Retinal pigment epithelial cell (primary cell): ENCODE measurements around the gene VEGFA.

Source experiments
- DNase-seq: peaks from one replicate; pipeline ENCODE4 v3.0.0-alpha.2; 2010; ENCODE audit warnings: low read depth
- H3K4me3 ChIP-seq: 2 replicates; pipeline ENCODE4 v1.5.1; 2011; ENCODE audit warnings: mild to moderate bottlenecking, low read length, control low read depth, moderate library complexity
- CTCF ChIP-seq: conservative IDR thresholded peaks from 2 replicates; pipeline ENCODE4 v1.5.1; 2011; ENCODE audit warnings: low read depth, low read length, control low read depth, inconsistent platforms

Gene VEGFA

DNA sequence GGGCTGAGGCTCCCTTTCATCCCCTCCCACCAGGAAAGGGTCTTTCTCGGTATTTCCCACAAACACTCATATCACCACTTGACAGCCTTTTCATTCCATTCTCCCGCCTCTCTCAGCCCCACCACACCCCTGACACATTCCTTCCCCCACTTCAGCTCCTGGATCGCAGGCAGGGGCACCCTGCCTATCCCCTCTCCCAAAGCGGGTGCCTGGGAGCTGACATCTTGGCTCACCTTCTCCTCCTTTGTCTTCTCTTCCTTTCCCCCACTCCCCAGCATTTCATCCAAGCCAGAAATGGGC is 10.2 kb upstream of the VEGFA start:
- TF ChIP-seq CTCF = no peak
- DNase-seq = no peak
- H3K4me3 ChIP-seq = no peak overlapping the region

DNA sequence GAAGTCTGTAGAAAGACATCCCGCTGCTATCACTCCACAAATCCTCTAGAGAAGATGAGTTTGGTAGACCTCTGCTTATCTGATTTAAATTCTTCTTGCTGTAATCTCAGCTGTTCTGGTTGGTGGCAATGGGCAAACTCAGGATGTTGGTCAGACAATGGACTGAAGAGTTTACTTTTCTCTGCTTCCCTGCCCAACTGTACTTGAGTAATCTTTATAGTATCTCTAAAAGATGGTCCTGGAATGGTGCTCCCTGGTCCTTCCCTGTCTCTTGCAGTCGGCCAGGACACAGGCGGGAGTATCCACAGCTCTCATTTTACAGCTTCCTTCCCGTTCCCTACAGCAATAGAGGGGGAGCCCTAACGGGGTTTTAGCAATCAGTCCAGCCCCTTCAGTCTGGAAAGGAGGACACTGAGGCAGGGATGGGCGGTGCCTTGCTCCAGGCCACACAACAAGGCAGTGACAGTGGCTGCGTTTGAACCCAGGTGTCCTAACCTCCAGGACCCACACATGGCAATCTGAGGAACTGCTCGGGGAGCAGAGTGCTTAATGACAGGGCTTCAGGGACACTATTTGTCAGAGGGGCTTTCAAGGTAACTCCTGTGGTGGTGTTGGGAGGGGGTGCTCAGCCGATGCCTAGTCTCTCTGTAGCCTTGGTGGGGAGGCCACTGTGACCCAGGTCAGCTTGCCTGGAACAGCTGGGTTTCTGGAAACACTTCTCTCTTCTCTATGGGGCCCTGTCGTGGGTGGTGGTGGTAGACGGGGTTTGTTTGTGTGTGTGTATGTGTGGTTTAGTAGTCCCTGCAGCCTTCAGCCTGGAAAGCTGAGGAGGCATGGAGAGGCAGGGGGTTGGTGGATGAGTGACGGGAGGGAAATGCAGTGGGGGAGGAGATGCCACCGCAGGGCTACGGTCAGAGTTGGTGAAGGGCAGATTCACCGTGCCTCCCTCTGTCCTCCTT is 9.5 kb upstream of the VEGFA start:
- no peak for DNase-seq
- H3K4me3 ChIP-seq = no peak overlapping the region
- TF ChIP-seq CTCF = no peak

DNA sequence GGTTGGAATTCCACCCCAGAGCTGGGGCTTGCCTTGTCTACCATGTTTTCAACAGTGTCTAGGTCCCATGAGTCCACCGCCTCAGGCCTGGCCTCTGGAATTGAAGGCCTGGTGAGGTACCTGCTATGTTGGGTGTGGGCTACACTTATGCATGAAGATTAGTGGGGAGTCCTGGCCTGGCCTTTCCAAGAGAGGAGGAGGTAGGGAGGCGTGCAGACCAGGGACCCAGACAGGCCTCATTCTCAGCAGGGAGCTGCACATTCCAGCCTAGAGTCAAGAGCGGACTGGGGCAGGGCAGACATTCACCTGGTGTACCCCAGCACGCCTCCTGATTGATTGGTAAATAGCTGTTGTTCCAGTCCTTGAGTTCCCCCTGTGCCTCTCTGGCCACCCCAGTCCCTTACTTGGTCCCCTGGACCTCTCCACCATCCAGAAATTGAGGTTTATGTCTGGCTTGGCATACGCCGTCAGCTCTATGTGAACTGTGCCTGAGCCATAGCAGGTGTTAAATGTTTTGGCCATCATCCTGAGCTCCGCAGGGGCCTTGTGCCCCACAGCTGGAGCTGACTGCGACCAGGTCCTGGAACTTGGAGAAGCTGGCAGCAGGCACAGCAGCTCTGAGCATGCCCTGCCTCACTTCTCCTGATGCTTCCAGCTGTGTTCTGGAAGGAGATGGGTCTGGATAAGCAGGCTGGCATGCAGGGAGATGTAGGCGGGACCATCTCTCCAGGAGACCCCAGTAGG is 8.2 kb upstream of the VEGFA start:
- DNase-seq = no peak
- no peak overlapping the region for H3K4me3 ChIP-seq
- TF ChIP-seq CTCF = no peak

GRCh38 chr6:43762410-43762768 is 7.6 kb upstream of the VEGFA start:
- no peak overlapping the region for H3K4me3 ChIP-seq
- no peak for DNase-seq
- no peak for TF ChIP-seq CTCF

DNA sequence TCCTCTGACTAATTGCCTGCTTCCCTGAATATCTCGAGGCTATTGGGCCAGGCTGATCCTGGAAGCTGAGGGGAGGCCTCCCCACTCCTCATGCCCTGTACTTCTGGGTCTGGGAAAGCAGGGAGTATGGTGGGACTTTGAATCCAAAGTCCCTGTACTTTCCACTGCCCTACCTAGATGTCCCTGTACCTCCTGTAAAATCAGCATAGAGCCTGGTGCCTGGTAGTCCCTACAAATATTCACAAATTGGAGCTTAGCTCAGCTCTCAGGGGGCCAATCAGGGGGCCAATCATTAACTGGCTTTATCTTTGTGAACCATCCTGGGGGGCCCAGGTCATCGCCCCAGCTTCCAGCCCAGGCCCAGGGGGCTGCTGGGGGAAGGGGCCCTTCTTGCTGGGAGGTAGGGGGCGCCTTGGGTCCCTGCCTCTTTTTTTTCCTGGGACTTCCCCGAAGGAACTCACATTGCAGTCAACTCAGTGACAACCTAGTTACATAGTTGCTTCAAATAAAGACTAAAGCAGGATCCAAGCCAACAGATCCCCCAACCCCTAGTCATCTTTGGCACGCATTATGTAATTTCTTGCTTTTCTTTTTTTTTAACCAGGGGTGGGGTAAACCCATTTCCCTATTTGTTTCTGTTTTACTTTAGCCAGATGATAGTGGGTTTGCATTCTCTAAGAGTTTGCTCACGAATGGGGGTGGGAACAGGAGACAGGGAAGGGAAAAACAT is 6.9 kb upstream of the VEGFA start:
- peak; percentile 9 for TF ChIP-seq CTCF
- DNase-seq = no peak
- no peak overlapping the region for H3K4me3 ChIP-seq

DNA sequence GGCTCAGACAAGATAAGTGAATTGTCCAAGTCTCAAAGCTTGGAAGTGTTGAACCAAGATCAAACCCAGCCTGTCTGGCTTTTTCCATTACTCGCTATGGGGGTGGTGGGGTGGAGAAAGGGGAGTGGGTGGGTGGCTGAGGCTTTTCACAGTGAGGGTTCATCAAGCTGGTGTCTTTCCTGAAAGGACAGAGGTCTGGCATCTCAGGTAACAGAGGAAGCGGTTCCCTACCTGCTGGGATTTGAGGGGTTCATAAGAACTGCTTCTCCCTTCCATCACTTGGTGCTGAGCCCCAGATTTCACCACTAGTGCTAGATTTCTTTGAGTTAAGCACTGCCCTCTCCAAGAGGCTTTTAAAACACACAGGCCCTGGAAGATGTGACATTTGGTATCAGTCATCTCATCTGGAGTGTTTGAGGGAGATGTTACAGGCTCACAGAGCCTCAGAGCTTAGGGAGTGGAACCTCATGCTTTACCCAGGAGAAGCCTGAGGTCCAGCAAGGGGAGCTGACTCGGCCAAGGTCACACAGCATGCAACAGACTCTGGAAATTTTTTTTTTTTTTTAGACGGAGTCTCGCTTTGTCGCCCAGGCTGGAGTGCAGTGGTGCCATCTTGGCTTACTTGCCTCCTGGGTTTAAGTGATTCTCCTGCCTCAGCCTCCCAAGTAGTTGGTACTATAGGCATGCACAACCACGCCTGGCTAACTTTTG is 6.0 kb upstream of the VEGFA start:
- H3K4me3 ChIP-seq = no peak overlapping the region
- DNase-seq = no peak
- no peak for TF ChIP-seq CTCF
